Measurements from ENCODE around the gene SCN4B. TPM values are rescaled to one million over a fixed set of nuclear protein-coding genes. Genes with fewer than 3 reads are reported as not detected.

Gene SCN4B
- total RNA-seq, 2 experiments from 2014 or later, result not detected

- no peak overlapping the region for H3K27ac ChIP-seq (ENCODE audit: low read depth in 1 of 2, low read length in 2 of 2)
- intact Hi-C loops (cut with DNase I, micrococcal nuclease), result no loop called here
- Mint-ChIP-seq H3K9me3 (no peaks in the 10 kb centered on the region), H3K36me3 (ENCODE audit: low read depth) (no peaks in the 10 kb centered on the region), H3K27ac (no peak overlapping the region), H3K27me3 (peaks cover 19% of the 10 kb centered on the region), H3K4me3 (no peak overlapping the region), H3K4me1 (ENCODE audit: low read depth) (no peaks in the 10 kb centered on the region)
- H3K4me3 ChIP-seq (ENCODE audit: low read length), result no peak overlapping the region
- DNase-seq (no peak), ATAC-seq (ENCODE audit: poor library complexity) (no peak)
- H3K9me3 ChIP-seq (ENCODE audit: control insufficient read depth in 1 of 2, insufficient read depth in 1 of 2, low read length in 2 of 2), result no peaks in the 10 kb centered on the region
- POLR2A ChIA-PET, result no interaction called here
- peaks cover 4 to 6% of the 10 kb centered on the region in 2 experiments for H3K27me3 ChIP-seq (ENCODE audit: control insufficient read depth in 1 of 2, insufficient read depth in 2 of 2, low read length in 2 of 2)
- no peaks in the 10 kb centered on the region for H3K36me3 ChIP-seq (ENCODE audit: insufficient read depth, low read length)
- H3K4me1 ChIP-seq (ENCODE audit: insufficient read depth, low read length), result no peaks in the 10 kb centered on the region
- TF ChIP-seq CTCF (IDR thresholded peaks at IDR 0.05), result no peak
- CTCF ChIA-PET, result no interaction called here
These were observed 12.3 kb upstream of the SCN4B start for GRCh38 chr11:118164885-118165284.

- ChIA-PET CTCF (no interaction called here), POLR2A (no interaction called here)
- no peaks in the 10 kb centered on the region for H3K4me1 ChIP-seq (ENCODE audit: insufficient read depth, low read length)
- H3K36me3 Mint-ChIP-seq (ENCODE audit: low read depth), result no peaks in the 10 kb centered on the region
- no peaks in the 10 kb centered on the region for H3K9me3 ChIP-seq (ENCODE audit: control insufficient read depth in 1 of 2, insufficient read depth in 1 of 2, low read length in 2 of 2)
- H3K4me3 Mint-ChIP-seq, result no peak overlapping the region
- H3K27me3 ChIP-seq (ENCODE audit: control insufficient read depth in 1 of 2, insufficient read depth in 2 of 2, low read length in 2 of 2), result peaks cover 7 to 10% of the 10 kb centered on the region in 2 experiments
- H3K9me3 Mint-ChIP-seq, result no peaks in the 10 kb centered on the region
- DNase-seq, result no peak
- no peak overlapping the region for H3K27ac ChIP-seq (ENCODE audit: low read depth in 1 of 2, low read length in 2 of 2)
- TF ChIP-seq CTCF (IDR thresholded peaks at IDR 0.05), result no peak
- H3K27me3 Mint-ChIP-seq, result peaks cover 32% of the 10 kb centered on the region
- ATAC-seq (ENCODE audit: poor library complexity), result no peak
- intact Hi-C loops (cut with DNase I, micrococcal nuclease), result no loop called here
- no peak overlapping the region for H3K27ac Mint-ChIP-seq
- H3K36me3 ChIP-seq (ENCODE audit: insufficient read depth, low read length), result no peaks in the 10 kb centered on the region
- no peaks in the 10 kb centered on the region for H3K4me1 Mint-ChIP-seq (ENCODE audit: low read depth)
- no peak overlapping the region for H3K4me3 ChIP-seq (ENCODE audit: low read length)
These were observed 10.9 kb upstream of the SCN4B start for GRCh38 chr11:118163494-118163893.

GRCh38 chr11:118162846-118163245 lies 10.2 kb upstream of the SCN4B start:
- H3K9me3 ChIP-seq (ENCODE audit: control insufficient read depth in 1 of 2, insufficient read depth in 1 of 2, low read length in 2 of 2), result no peaks in the 10 kb centered on the region
- H3K9me3 Mint-ChIP-seq, result no peaks in the 10 kb centered on the region
- H3K4me3 ChIP-seq (ENCODE audit: low read length), result no peak overlapping the region
- peaks cover 39% of the 10 kb centered on the region for H3K27me3 Mint-ChIP-seq
- no peak overlapping the region for H3K27ac ChIP-seq (ENCODE audit: low read depth in 1 of 2, low read length in 2 of 2)
- no peak for DNase-seq
- TF ChIP-seq CTCF (IDR thresholded peaks at IDR 0.05), result no peak
- no peak for ATAC-seq (ENCODE audit: poor library complexity)
- no peaks in the 10 kb centered on the region for H3K36me3 ChIP-seq (ENCODE audit: insufficient read depth, low read length)
- peaks cover 10 to 16% of the 10 kb centered on the region in 2 experiments for H3K27me3 ChIP-seq (ENCODE audit: control insufficient read depth in 1 of 2, insufficient read depth in 2 of 2, low read length in 2 of 2)
- no peaks in the 10 kb centered on the region for H3K36me3 Mint-ChIP-seq (ENCODE audit: low read depth)
- intact Hi-C loops (cut with DNase I, micrococcal nuclease), result no loop called here
- ChIA-PET POLR2A (no interaction called here), CTCF (no interaction called here)
- no peaks in the 10 kb centered on the region for H3K4me1 Mint-ChIP-seq (ENCODE audit: low read depth)
- no peaks in the 10 kb centered on the region for H3K4me1 ChIP-seq (ENCODE audit: insufficient read depth, low read length)
- H3K4me3 Mint-ChIP-seq, result no peak overlapping the region
- H3K27ac Mint-ChIP-seq, result no peak overlapping the region
